DOHH2 (cell line): ENCODE measurements around the gene SNX30.

Source experiments
- CTCF ChIP-seq: fragments of 200-600 bp; sonication (generic); IDR thresholded peaks from one replicate; pipeline ENCODE4 v1.5.1; 2014; ENCODE audit warnings: antibody characterized with exemption, mild to moderate bottlenecking, low read depth, low read length; ENCODE audit not compliant: poor library complexity, severe bottlenecking
- EZH2phosphoT487 ChIP-seq: fragments of 200-600 bp; sonication (generic); IDR thresholded peaks from 2 replicates; pipeline ENCODE4 v1.6.1; 2017; ENCODE audit warnings: borderline replicate concordance, mild to moderate bottlenecking, antibody characterized with exemption, low read length, moderate library complexity, mixed read lengths

GRCh38 chr9:112751056-112751795 is 666 bp downstream of the SNX30 start:
- TF ChIP-seq CTCF (no peak), EZH2phosphoT487 (no peak)
